ENCODE results near the gene SARM1. TPM values are rescaled to one million over a fixed set of nuclear protein-coding genes. Genes with fewer than 3 reads are reported as not detected.

The SARM1 gene
- total RNA-seq, 1 experiment from 2014 or later, result 37.7 TPM

- intact Hi-C loops (cut with micrococcal nuclease; ENCODE audit: unreplicated experiment), result no loop called here
- ChIA-PET POLR2A (ENCODE audit: low non-redundant PET) (no interaction called here), CTCF (no interaction called here)
- BruUV-seq (replicated peaks), result no TSS peak
- TF ChIP-seq EZH2 (IDR thresholded peaks at IDR 0.05; ENCODE audit: borderline replicate concordance, low read depth, low read length, poor library complexity, severe bottlenecking) (no peak), CTCF (conservative IDR thresholded peaks at IDR 0.05; ENCODE audit: low read depth, low read length) (no peak)
- Histone ChIP-seq H3K27me3 (replicated peaks; ENCODE audit: insufficient read depth, low read depth, low read length, poor library complexity) (peaks cover 24% of the 10 kb centered on the region), H3K4me1 (ENCODE audit: insufficient read depth, low read length, poor library complexity, severe bottlenecking) (no peaks in the 10 kb centered on the region), H3K9me3 (ENCODE audit: low read depth, low read length, poor library complexity, severe bottlenecking) (no peaks in the 10 kb centered on the region), H3K4me3 (ENCODE audit: low read depth, low read length, poor library complexity, severe bottlenecking) (no peak overlapping the region), H3K36me3 (ENCODE audit: insufficient read depth, low read length, poor library complexity, severe bottlenecking) (no peaks in the 10 kb centered on the region), H3K27ac (ENCODE audit: low read depth, low read length, poor library complexity, severe bottlenecking) (no peak overlapping the region)
- no peak for DNase-seq (ENCODE audit: low spot score)
These were observed 78.4 kb downstream of the SARM1 start for GRCh38 chr17:28449859-28450258.

Small RNAs within 50 kb of the gene (microRNA-seq; reads per million reads assigned to microRNA genes)
- 1.6 reads per million for gene MIR4723

Other genes starting within 250 kb of the SARM1 start
- 122 and 134 TPM in 2 replicates for gene TMEM97, start 52.5 kb upstream of the SARM1 start, total RNA-seq (2021)
- gene IFT20, start 36.2 kb upstream of the SARM1 start, total RNA-seq (2021), result 21.5 and 26.5 TPM in 2 replicates
- gene TNFAIP1, start 35.9 kb upstream of the SARM1 start, total RNA-seq (2021), result 27.5 and 36.8 TPM in 2 replicates
- gene POLDIP2, start 14.2 kb upstream of the SARM1 start, total RNA-seq (2021), result 115 TPM in 2 replicates
- gene SEBOX, start 6.5 kb upstream of the SARM1 start, total RNA-seq (2021), result not detected in 2 replicates
- gene VTN, start 1.4 kb upstream of the SARM1 start, total RNA-seq (2021), result 0.26 TPM in 1 of 2 replicates, not detected in the other
- 4.4 and 6.4 TPM in 2 replicates for gene SLC46A1, start 34.5 kb downstream of the SARM1 start, total RNA-seq (2021)
- gene SLC13A2, start 102.0 kb downstream of the SARM1 start, total RNA-seq (2021), result not detected in 2 replicates
- gene FOXN1, start 134.7 kb downstream of the SARM1 start, total RNA-seq (2021), result not detected in 2 replicates
- gene UNC119, start 180.9 kb downstream of the SARM1 start, total RNA-seq (2021), result 44.6 and 46.8 TPM in 2 replicates
- gene PIGS, start 199.8 kb downstream of the SARM1 start, total RNA-seq (2021), result 51.6 and 64.8 TPM in 2 replicates
- 9.7 and 12.0 TPM in 2 replicates for gene ALDOC, start 205.2 kb downstream of the SARM1 start, total RNA-seq (2021)
- gene SPAG5, start 227.3 kb downstream of the SARM1 start, total RNA-seq (2021), result 213 and 219 TPM in 2 replicates
- gene RSKR, start 242.5 kb downstream of the SARM1 start, total RNA-seq (2021), result 34.6 and 36.8 TPM in 2 replicates

Data from A673 (cell line).